ENCODE measurements around the gene UBAC1. TPM values are rescaled to one million over a fixed set of nuclear protein-coding genes. Genes with fewer than 3 reads are reported as not detected.
A peak's percentile ranks its signal among the peaks of the same experiment; 100 is the strongest.

The UBAC1 gene
- polyA plus RNA-seq, 1 donor from 2014 or later: 92.3 TPM

DNA sequence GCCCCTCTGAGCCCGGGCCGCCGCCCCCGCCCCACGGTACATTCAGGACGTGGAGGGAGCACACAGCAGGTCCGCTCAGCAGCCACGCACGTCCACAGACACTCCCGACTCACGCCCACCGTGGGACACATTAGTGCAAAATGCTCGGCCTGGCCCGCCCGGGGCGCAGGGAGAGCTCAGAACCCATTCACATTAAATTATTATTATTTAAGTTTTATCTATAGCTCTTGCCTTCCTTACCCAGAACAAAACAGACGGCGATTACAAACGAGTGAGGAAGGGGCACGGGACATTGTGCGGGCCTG, 47.5 kb upstream of the UBAC1 start:
- no peaks in the 10 kb centered on the region for H3F3A ChIP-seq (ENCODE audit: insufficient read depth, low read length, poor library complexity, severe bottlenecking)
- no peaks in the 10 kb centered on the region for H3K36me3 ChIP-seq (ENCODE audit: insufficient read depth, low read length)
- H3K9me2 ChIP-seq (ENCODE audit: insufficient read depth, low read length): no peaks in the 10 kb centered on the region
- no peaks in the 10 kb centered on the region for H3K9me3 ChIP-seq (ENCODE audit: low read length)
- H3K4me3 ChIP-seq (ENCODE audit: low read length): no peak overlapping the region
- TF ChIP-seq EZH2 (IDR thresholded peaks at IDR 0.05; ENCODE audit: borderline replicate concordance, insufficient read depth, low read length, poor library complexity, severe bottlenecking): no peak
- no peak for TF ChIP-seq SMC3 (conservative IDR thresholded peaks at IDR 0.05; ENCODE audit: poor library complexity)
- no peak for TF ChIP-seq RAD21 (conservative IDR thresholded peaks at IDR 0.05)
- no peak for TF ChIP-seq MXI1 (conservative IDR thresholded peaks at IDR 0.05; ENCODE audit: poor library complexity, severe bottlenecking)
- TF ChIP-seq TAF1 (IDR thresholded peaks at IDR 0.05; ENCODE audit: low read depth): no peak
- TF ChIP-seq EP300 (conservative IDR thresholded peaks at IDR 0.05; ENCODE audit: poor library complexity, severe bottlenecking): no peak
- no peak for TF ChIP-seq REST (IDR thresholded peaks at IDR 0.05; ENCODE audit: borderline replicate concordance)
- TF ChIP-seq POLR2AphosphoS5 (IDR thresholded peaks at IDR 0.05): no peak
- TF ChIP-seq, protein P1, sequence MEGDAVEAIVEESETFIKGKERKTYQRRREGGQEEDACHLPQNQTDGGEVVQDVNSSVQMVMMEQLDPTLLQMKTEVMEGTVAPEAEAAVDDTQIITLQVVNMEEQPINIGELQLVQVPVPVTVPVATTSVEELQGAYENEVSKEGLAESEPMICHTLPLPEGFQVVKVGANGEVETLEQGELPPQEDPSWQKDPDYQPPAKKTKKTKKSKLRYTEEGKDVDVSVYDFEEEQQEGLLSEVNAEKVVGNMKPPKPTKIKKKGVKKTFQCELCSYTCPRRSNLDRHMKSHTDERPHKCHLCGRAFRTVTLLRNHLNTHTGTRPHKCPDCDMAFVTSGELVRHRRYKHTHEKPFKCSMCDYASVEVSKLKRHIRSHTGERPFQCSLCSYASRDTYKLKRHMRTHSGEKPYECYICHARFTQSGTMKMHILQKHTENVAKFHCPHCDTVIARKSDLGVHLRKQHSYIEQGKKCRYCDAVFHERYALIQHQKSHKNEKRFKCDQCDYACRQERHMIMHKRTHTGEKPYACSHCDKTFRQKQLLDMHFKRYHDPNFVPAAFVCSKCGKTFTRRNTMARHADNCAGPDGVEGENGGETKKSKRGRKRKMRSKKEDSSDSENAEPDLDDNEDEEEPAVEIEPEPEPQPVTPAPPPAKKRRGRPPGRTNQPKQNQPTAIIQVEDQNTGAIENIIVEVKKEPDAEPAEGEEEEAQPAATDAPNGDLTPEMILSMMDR (IDR thresholded peaks at IDR 0.05; ENCODE audit: poor library complexity, severe bottlenecking): no peak
- no peak overlapping the region for H2AFZ ChIP-seq (ENCODE audit: low read depth, low read length)
- no peak overlapping the region for H3K4me2 ChIP-seq (ENCODE audit: low read length)
- H3K79me2 ChIP-seq (replicated peaks; ENCODE audit: insufficient read depth, low read length): no peaks in the 10 kb centered on the region
- H4K20me1 ChIP-seq (ENCODE audit: insufficient read depth): no peaks in the 10 kb centered on the region
- no peak overlapping the region for H3K9ac ChIP-seq (ENCODE audit: low read length)
- no peaks in the 10 kb centered on the region for H3K27me3 ChIP-seq (ENCODE audit: insufficient read depth, low read depth, low read length)
- no peak overlapping the region for H3K27ac ChIP-seq (ENCODE audit: low read length)

- TF ChIP-seq EP300 (conservative IDR thresholded peaks at IDR 0.05; ENCODE audit: poor library complexity, severe bottlenecking) (no peak), REST (IDR thresholded peaks at IDR 0.05; ENCODE audit: borderline replicate concordance) (no peak), EZH2 (IDR thresholded peaks at IDR 0.05; ENCODE audit: borderline replicate concordance, insufficient read depth, low read length, poor library complexity, severe bottlenecking) (no peak), RAD21 (conservative IDR thresholded peaks at IDR 0.05) (no peak), POLR2AphosphoS5 (IDR thresholded peaks at IDR 0.05) (no peak), TAF1 (IDR thresholded peaks at IDR 0.05; ENCODE audit: low read depth) (no peak), SMC3 (conservative IDR thresholded peaks at IDR 0.05; ENCODE audit: poor library complexity) (no peak), MXI1 (conservative IDR thresholded peaks at IDR 0.05; ENCODE audit: poor library complexity, severe bottlenecking) (no peak)
- TF ChIP-seq, protein P1 (IDR thresholded peaks at IDR 0.05; ENCODE audit: poor library complexity, severe bottlenecking): no peak
- no peak overlapping the region for H3K27ac ChIP-seq (ENCODE audit: low read length)
- no peak overlapping the region for H3K4me2 ChIP-seq (ENCODE audit: low read length)
- no peaks in the 10 kb centered on the region for H3K9me2 ChIP-seq (ENCODE audit: insufficient read depth, low read length)
- H3K9ac ChIP-seq (ENCODE audit: low read length): peak overlapping the region; percentile 17
- H3K9me3 ChIP-seq (ENCODE audit: low read length): no peaks in the 10 kb centered on the region
- no peaks in the 10 kb centered on the region for H3K36me3 ChIP-seq (ENCODE audit: insufficient read depth, low read length)
- H2AFZ ChIP-seq (ENCODE audit: low read depth, low read length): no peak overlapping the region
- no peaks in the 10 kb centered on the region for H3K27me3 ChIP-seq (ENCODE audit: insufficient read depth, low read depth, low read length)
- H3K4me3 ChIP-seq (ENCODE audit: low read length): no peak overlapping the region
- H3F3A ChIP-seq (ENCODE audit: insufficient read depth, low read length, poor library complexity, severe bottlenecking): no peaks in the 10 kb centered on the region
- H3K79me2 ChIP-seq (replicated peaks; ENCODE audit: insufficient read depth, low read length): no peaks in the 10 kb centered on the region
- no peaks in the 10 kb centered on the region for H4K20me1 ChIP-seq (ENCODE audit: insufficient read depth)
These were observed 46.9 kb upstream of the UBAC1 start for GRCh38 chr9:136007934-136008692.
